Heart left ventricle (tissue), 16 donors: ENCODE measurements around the gene NGEF. TPM values are rescaled to one million over a fixed set of nuclear protein-coding genes. Genes with fewer than 3 reads are reported as not detected.
A peak's percentile ranks its signal among the peaks of the same experiment; 100 is the strongest.

ENCODE experiments used
- ATAC-seq, 4 donors: fragments of 200-7000 bp; cut with Tn5 transposase; one replicate each; pipeline ENCODE4 v1.9.1; 2020 to 2022; ENCODE audit warnings: moderate library complexity in 4 of 4, mild to moderate bottlenecking in 3 of 4, moderate number of reproducible peaks in 1 of 4
- DNase-seq, 5 donors: peaks; one replicate each; pipeline ENCODE4 v3.0.0-alpha.2; 2020
- H3K27ac ChIP-seq, 12 donors: fragments of 200-600 bp; sonication (generic) in 4 of 12; one replicate each; pipeline versions ENCODE4 v1.5.0 to v1.8.0; 2016 to 2022; ENCODE audit warnings: mild to moderate bottlenecking in 2 of 12
- H3K27me3 ChIP-seq, 9 donors: fragments of 200-600 bp; sonication (generic) in 2 of 9; one replicate each; pipeline versions ENCODE4 v1.5.1 to v1.8.0; 2016 to 2022; ENCODE audit warnings: mild to moderate bottlenecking in 3 of 9
- H3K36me3 ChIP-seq, 9 donors: fragments of 200-600 bp; sonication (generic) in 2 of 9; one replicate each; pipeline versions ENCODE4 v1.5.0 to v1.8.0; 2018 to 2022; ENCODE audit warnings: mild to moderate bottlenecking in 2 of 9
- H3K4me1 ChIP-seq, 12 donors: fragments of 200-600 bp; sonication (generic) in 4 of 12; one replicate each; pipeline versions ENCODE4 v1.5.0 to v1.8.0; 2016 to 2022; ENCODE audit warnings: mild to moderate bottlenecking in 3 of 12
- H3K4me3 ChIP-seq, 12 donors: fragments of 200-600 bp; sonication (generic) in 4 of 12; one replicate each; pipeline versions ENCODE4 v1.5.0 to v1.8.0; 2017 to 2022; ENCODE audit warnings: mild to moderate bottlenecking in 9 of 12, moderate library complexity in 4 of 12
- H3K9me3 ChIP-seq, 12 donors: fragments of 200-600 bp; sonication (generic) in 4 of 12; one replicate each; pipeline versions ENCODE4 v1.5.0 to v1.8.0; 2016 to 2022; ENCODE audit warnings: mild to moderate bottlenecking in 1 of 12
- POLR2A ChIP-seq, 2 donors: fragments of 450-650 bp; IDR thresholded peaks; one replicate each; pipeline ENCODE4 v1.6.1; 2017; ENCODE audit warnings: antibody characterized with exemption in 2 of 2, mild to moderate bottlenecking in 2 of 2, moderate library complexity in 2 of 2
- WGBS, 4 donors: extraction: QIAGEN DNeasy Blood & Tissue Kit in 2 of 4; methylation state at CpG; one replicate each; pipeline versions ENCODE4 v1.1.5 to v1.1.7; 2013 to 2018; 5-methylcytosine and 5-hydroxymethylcytosine counted together
- intact Hi-C, 10 donors: fragments of 100-400 bp; cut with DNase I; formaldehyde crosslinking; loops; one replicate each; pipeline versions ENCODE4 v1.11.1 to v1.14.2; 2022
- polyA plus RNA-seq, 2 donors: library from polyadenylated mRNA; stranded (reverse); fragments of 200-250 nt; gene quantifications; one replicate each; pipeline ENCODE4 v1.2.3, GENCODE V29; 2013
- total RNA-seq, 9 donors: library from RNA; depleted of rRNA in 2 of 9; stranded (reverse); fragments of >200 nt in 2 of 9; fragmentation: NEBNext Ultra II Directional in 3 of 9; extraction: Animal tissue kit (Norgen Biotek cat#: 25700) in 3 of 9; gene quantifications; one replicate each; pipeline versions ENCODE4 v1.1.0 to v1.2.4, GENCODE V29; 2016 to 2023
- TF ChIP-seq, protein P1 (sequence below), 12 donors: fragments of 200-600 bp; sonication (generic) in 4 of 12; IDR thresholded peaks; one replicate each; pipeline versions ENCODE4 v1.5.0 to v1.8.0; 2018 to 2022; ENCODE audit warnings: antibody characterized with exemption in 12 of 12, mild to moderate bottlenecking in 5 of 12
- donor health status: ischemic (EF 13 %, LVEDD 7.1; RV severe dilation, severe dysfunction).
- donor health status: healthy with polysubstance abuse.
- donor health status: DM: no; HTN: yes; CAD: no.
- donor health status: DM: no; HTN: no; CAD: no.
- donor health status: ischemic (EF 25% LVEDD 6.9; RV normal size, moderate dysfunction).
- donor health status: ischemic (EF 25% LVEDD 5.7; RV mildly dilated, moderate dysfunction).
- donor health status: healthy.
- donor health status: DM: yes; HTN: yes; CAD: no.
- donor health status: ischemic (EF 35%, LVEDD 5.7; RV mildly dilated, moderate dysfunction).
- donor health status: nonischemic (EF 11% LVEDD 7.7; RV severe dilation, severe dysfunction).
- donor health status: DM: yes; HTN: yes; CAD: no.
- donor health status: PGD.
- donor health status: ischemic (EF 29% LVEDD 5.4; RV normal size, mild dysfunction).
- donor health status: nonischemic (EF 23%, LVEDD 6.1; RV moderate dilation, normal function).

NGEF gene
- total and polyA plus RNA-seq, 11 donors: 0.15 to 0.62 (median 0.42) TPM; not detected in 4

DNA sequence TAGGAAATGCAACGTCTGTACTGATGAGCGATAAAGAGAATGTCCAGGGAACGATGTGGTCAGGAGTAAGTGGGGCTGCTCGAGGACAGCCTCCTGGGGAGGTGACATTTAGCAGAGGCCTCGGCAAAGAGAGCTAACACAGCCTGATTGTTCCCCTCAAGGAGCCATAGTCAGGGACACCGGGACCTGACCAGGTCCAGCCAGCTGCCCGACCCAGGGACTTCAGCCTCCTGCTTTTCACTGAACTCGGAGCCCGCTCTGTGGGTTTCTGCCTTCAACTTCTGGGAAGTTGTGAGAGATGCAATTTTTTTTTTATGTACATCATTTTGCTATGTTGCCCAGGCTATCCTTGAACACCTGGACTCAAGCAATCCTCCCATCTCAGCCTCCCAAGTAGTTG lies 29.5 kb upstream of the NGEF start:
- no peak for ATAC-seq
- Histone ChIP-seq H3K4me1 (no peaks in the 10 kb centered on the region), H3K36me3 (no peaks in the 10 kb centered on the region), H3K27ac (no peak overlapping the region), H3K4me3 (no peak overlapping the region), H3K9me3 (no peaks in the 10 kb centered on the region), H3K27me3 (no peaks in the 10 kb centered on the region)
- intact Hi-C loops: no loop called here
- TF ChIP-seq POLR2A (IDR thresholded peaks at IDR 0.05): no peak
- TF ChIP-seq, protein P1, sequence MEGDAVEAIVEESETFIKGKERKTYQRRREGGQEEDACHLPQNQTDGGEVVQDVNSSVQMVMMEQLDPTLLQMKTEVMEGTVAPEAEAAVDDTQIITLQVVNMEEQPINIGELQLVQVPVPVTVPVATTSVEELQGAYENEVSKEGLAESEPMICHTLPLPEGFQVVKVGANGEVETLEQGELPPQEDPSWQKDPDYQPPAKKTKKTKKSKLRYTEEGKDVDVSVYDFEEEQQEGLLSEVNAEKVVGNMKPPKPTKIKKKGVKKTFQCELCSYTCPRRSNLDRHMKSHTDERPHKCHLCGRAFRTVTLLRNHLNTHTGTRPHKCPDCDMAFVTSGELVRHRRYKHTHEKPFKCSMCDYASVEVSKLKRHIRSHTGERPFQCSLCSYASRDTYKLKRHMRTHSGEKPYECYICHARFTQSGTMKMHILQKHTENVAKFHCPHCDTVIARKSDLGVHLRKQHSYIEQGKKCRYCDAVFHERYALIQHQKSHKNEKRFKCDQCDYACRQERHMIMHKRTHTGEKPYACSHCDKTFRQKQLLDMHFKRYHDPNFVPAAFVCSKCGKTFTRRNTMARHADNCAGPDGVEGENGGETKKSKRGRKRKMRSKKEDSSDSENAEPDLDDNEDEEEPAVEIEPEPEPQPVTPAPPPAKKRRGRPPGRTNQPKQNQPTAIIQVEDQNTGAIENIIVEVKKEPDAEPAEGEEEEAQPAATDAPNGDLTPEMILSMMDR (IDR thresholded peaks at IDR 0.05): no peak
- 79 to 90% (median 82%) methylated on average over 9 of the region's 9 CpGs for WGBS, 4 donors
- no peak for DNase-seq

DNA sequence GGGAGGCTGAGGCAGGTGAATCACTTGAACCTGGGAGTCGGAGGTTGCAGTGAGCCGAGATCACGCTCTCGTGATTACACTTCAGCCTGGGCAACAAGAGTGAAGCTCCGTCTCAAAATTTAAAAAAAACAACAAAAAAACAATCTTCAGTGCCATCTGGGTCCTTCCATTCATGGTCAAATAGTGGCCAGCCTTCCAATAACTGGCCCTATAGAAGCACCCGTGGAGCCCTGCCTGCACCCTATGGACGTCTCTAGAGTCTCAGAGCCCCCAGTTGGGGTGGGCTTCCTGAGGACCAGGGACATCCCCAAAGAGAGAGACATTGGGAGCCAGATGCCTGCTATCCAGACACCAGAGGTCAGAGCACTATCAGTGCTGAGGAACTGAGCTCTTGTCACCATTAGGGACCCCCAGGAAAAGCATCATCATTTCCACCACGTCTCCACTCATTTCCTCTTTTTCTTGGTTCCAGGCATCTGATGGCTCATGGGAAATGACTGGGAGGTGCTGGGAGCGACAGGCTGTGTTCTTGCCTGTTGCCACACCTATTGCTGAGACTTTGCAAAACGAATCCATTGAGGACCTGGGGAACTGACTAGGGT lies 28.8 kb upstream of the NGEF start:
- Histone ChIP-seq H3K9me3 (no peaks in the 10 kb centered on the region), H3K4me1 (no peaks in the 10 kb centered on the region), H3K36me3 (no peaks in the 10 kb centered on the region), H3K27me3 (no peaks in the 10 kb centered on the region), H3K4me3 (no peak overlapping the region), H3K27ac (no peak overlapping the region)
- WGBS, 4 donors: 69 to 77% (median 74%) methylated on average over 10 of the region's 10 CpGs
- ATAC-seq (peak in 2 of 4 donors; percentile 40 to 87), DNase-seq (no peak)
- no peak for TF ChIP-seq POLR2A (IDR thresholded peaks at IDR 0.05)
- TF ChIP-seq, protein P1 (IDR thresholded peaks at IDR 0.05): peak in 4 of 12 donors; percentile 12 to 31 (median 22)
- intact Hi-C loops: no loop called here

DNA sequence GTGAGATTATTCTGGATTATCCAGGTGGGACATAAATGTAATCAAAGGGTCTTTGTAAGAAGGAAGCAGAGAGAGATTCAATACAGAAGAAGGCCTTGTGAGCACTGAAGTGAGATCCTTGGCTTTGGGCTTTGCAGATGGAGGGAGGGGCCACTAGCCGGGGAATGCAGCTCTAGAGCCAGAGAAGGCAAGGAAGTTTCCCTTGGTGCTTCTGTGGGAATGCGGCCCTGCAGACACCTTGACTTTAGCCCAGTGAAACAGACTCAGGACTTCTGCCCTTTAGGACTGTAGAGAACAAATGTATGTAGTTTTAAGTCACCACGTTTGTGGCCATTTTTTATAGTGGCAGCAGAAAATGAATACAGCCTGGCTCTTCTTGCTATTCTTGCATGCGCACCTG lies 27.5 kb upstream of the NGEF start:
- 83 to 88% (median 84%) methylated on average over 4 of the region's 4 CpGs for WGBS, 4 donors
- Histone ChIP-seq H3K36me3 (no peaks in the 10 kb centered on the region), H3K4me3 (no peak overlapping the region), H3K4me1 (no peaks in the 10 kb centered on the region), H3K27ac (no peak overlapping the region), H3K9me3 (no peaks in the 10 kb centered on the region), H3K27me3 (no peaks in the 10 kb centered on the region)
- ATAC-seq (no peak), DNase-seq (no peak)
- TF ChIP-seq POLR2A (IDR thresholded peaks at IDR 0.05): no peak
- TF ChIP-seq, protein P1 (IDR thresholded peaks at IDR 0.05): no peak
- intact Hi-C loops: no loop called here

DNA sequence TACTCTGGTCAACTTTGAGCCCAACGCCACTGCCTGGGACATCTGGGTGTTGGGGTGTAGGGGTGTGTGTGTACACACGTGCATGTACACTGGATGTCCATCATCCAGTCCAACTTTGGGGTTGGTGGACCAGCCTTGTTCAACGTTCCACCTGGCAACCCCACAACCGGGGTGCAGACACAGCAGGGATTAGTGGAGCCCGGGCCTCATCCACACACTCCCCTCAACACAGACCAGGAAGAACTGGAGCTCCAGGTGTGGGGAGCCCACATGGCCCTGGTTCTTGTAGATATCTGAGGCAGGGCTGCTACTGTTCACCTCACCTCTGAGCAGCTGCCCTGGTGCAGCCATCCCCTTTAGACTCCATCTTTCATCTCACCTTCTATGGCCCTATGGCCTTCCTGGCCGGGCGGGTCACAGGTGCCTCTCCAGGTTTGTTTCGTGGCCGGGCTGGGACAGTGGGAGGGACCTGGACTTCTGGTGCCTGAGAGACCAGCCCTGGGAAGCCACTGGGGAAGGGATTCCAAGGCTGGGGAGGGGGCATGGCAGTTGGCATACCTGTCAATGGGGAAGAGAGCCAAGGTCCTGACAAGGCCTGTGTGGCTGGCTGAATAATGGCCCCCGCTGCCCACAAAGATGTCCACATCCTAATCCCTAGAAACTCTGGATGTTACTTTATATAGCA lies 26.9 kb upstream of the NGEF start:
- H3K9me3 ChIP-seq: no peaks in the 10 kb centered on the region
- DNase-seq: no peak
- ATAC-seq: no peak

More for the DNA sequence above, 26.9 kb upstream of the NGEF start:
- H3K4me1 ChIP-seq: no peaks in the 10 kb centered on the region
- TF ChIP-seq POLR2A (IDR thresholded peaks at IDR 0.05): no peak
- TF ChIP-seq, protein P1 (IDR thresholded peaks at IDR 0.05): no peak
- intact Hi-C loops: loop anchor here in 1 of 10 donors (10.0 kb wide), 1 partner anchor 185 kb away; no protein-coding TSS in a partner anchor
- 87 to 93% (median 90%) methylated on average over 6 to 10 of the region's 10 CpGs for WGBS, 4 donors
- H3K36me3 ChIP-seq: no peaks in the 10 kb centered on the region
- H3K27ac ChIP-seq: no peak overlapping the region
- H3K4me3 ChIP-seq: no peak overlapping the region
- H3K27me3 ChIP-seq: no peaks in the 10 kb centered on the region
